ENCODE measurements around the gene DOCK3.

DOCK3 gene

DNA sequence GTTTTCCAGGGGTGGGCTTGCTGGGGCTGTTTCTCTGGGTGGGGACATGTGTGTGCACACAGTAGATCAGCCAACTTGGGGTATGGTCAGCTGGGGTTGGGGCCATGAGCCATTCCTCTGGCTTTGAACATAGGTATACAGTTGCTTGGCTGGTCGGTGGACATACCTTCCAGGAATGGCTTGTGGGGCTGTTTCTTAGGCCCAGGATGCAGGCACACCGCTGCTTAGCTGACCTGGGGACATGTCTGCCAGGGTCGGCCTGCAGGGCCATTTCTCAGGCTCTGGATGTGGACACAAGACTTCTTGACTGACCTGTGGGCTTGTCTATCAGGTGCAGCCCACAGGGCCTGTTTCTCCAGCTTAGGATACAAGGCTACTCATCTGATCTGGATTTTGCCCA is 130.6 kb downstream of the DOCK3 start:
- Histone ChIP-seq H3K36me3 (no peaks in the 10 kb centered on the region), H3K27ac (no peak overlapping the region), H3K4me3 (ENCODE audit: low read depth, low read length) (no peak overlapping the region), H3K9me3 (ENCODE audit: severe bottlenecking) (peaks cover 6% of the 10 kb centered on the region), H3K27me3 (ENCODE audit: insufficient read depth, low read depth, severe bottlenecking) (no peaks in the 10 kb centered on the region)
- DNase-seq: no peak
- TF ChIP-seq CTCF (IDR thresholded peaks at IDR 0.05; ENCODE audit: low read depth, low read length): no peak

DNA sequence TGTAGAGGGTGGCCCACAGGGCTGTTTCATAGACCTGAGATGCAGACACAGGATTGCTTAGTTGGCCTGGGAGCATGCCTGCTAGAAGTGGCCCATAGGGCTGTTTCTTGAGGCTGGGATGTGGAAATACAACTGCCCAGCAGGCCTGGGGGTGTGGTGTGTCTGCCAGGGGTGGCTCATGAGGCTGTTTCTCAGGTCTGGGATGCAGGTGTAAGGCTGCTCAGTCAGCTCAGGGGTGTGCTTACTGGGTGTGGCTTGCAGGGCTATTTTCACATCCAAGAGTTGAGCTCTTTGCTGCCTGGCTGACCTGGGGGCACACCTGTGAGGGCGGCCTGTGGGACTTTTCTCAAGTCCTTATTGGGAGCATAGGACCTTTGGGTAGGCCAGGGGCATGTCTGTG is 131.3 kb downstream of the DOCK3 start:
- peaks cover 6% of the 10 kb centered on the region for H3K9me3 ChIP-seq (ENCODE audit: severe bottlenecking)
- H3K36me3 ChIP-seq: no peaks in the 10 kb centered on the region
- no peak overlapping the region for H3K27ac ChIP-seq
- DNase-seq: no peak
- no peaks in the 10 kb centered on the region for H3K27me3 ChIP-seq (ENCODE audit: insufficient read depth, low read depth, severe bottlenecking)
- no peak overlapping the region for H3K4me3 ChIP-seq (ENCODE audit: low read depth, low read length)
- TF ChIP-seq CTCF (IDR thresholded peaks at IDR 0.05; ENCODE audit: low read depth, low read length): no peak

DNA sequence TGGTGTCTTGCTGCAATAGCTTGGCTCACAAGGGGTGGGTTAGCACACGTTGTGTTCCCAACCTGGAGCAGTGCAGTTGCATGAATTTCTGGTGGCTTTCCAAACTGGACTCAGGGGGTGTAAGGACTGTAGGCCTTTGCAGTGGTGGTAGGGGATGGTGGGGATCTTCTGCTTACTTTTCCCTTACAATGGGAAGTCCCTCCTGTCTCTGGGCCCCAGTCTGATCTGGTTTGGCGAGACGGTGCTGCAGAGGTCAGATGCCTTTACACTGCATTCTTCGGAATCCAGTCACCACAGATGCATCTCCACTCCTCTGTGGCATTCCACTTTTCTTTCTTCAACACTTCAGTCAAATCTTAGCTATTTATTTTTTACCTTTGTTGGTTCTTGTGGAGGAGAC is 132.1 kb downstream of the DOCK3 start:
- Histone ChIP-seq H3K27ac (no peak overlapping the region), H3K36me3 (no peaks in the 10 kb centered on the region), H3K4me3 (ENCODE audit: low read depth, low read length) (no peak overlapping the region), H3K27me3 (ENCODE audit: insufficient read depth, low read depth, severe bottlenecking) (no peaks in the 10 kb centered on the region), H3K9me3 (ENCODE audit: severe bottlenecking) (peaks cover 6% of the 10 kb centered on the region)
- no peak for TF ChIP-seq CTCF (IDR thresholded peaks at IDR 0.05; ENCODE audit: low read depth, low read length)
- DNase-seq: no peak

GRCh38 chr3:50807266-50807665 is 132.5 kb downstream of the DOCK3 start:
- Histone ChIP-seq H3K9me3 (ENCODE audit: severe bottlenecking) (peaks cover 6% of the 10 kb centered on the region), H3K27ac (no peak overlapping the region), H3K36me3 (no peaks in the 10 kb centered on the region), H3K27me3 (ENCODE audit: insufficient read depth, low read depth, severe bottlenecking) (no peaks in the 10 kb centered on the region), H3K4me3 (ENCODE audit: low read depth, low read length) (no peak overlapping the region)
- TF ChIP-seq CTCF (IDR thresholded peaks at IDR 0.05; ENCODE audit: low read depth, low read length): no peak
- no peak for DNase-seq

GRCh38 chr3:50811893-50812292 is 137.2 kb downstream of the DOCK3 start:
- Histone ChIP-seq H3K4me3 (ENCODE audit: low read depth, low read length) (no peak overlapping the region), H3K27me3 (ENCODE audit: insufficient read depth, low read depth, severe bottlenecking) (no peaks in the 10 kb centered on the region), H3K27ac (no peak overlapping the region), H3K36me3 (no peaks in the 10 kb centered on the region), H3K9me3 (ENCODE audit: severe bottlenecking) (no peaks in the 10 kb centered on the region)
- TF ChIP-seq CTCF (IDR thresholded peaks at IDR 0.05; ENCODE audit: low read depth, low read length): no peak
- no peak for DNase-seq

DNA sequence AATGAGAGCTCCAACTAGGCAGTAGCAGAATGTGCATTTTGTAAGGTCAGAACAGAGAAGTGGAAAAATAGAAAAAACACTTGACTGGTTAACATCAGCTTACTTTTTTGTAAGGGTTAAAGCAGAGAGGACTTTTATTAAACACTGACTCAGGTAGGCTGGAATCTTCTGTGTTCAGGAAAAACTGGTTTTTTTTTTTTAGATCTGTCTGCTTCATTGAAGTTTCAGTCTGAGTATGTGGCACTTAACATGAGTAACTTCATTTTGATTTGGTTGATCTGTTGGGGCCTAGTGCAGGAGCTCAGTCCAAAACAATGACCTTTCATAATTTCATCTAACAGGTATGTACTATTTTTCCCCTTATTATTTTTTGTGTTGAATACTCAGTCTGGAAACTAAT is 141.1 kb downstream of the DOCK3 start:
- TF ChIP-seq CTCF (IDR thresholded peaks at IDR 0.05; ENCODE audit: low read depth, low read length): no peak
- no peaks in the 10 kb centered on the region for H3K36me3 ChIP-seq
- peaks cover 3% of the 10 kb centered on the region for H3K9me3 ChIP-seq (ENCODE audit: severe bottlenecking)
- DNase-seq: no peak
- H3K27ac ChIP-seq: no peak overlapping the region
- no peak overlapping the region for H3K4me3 ChIP-seq (ENCODE audit: low read depth, low read length)
- no peaks in the 10 kb centered on the region for H3K27me3 ChIP-seq (ENCODE audit: insufficient read depth, low read depth, severe bottlenecking)
